Measurements from ENCODE around the gene INVS.

DNA sequence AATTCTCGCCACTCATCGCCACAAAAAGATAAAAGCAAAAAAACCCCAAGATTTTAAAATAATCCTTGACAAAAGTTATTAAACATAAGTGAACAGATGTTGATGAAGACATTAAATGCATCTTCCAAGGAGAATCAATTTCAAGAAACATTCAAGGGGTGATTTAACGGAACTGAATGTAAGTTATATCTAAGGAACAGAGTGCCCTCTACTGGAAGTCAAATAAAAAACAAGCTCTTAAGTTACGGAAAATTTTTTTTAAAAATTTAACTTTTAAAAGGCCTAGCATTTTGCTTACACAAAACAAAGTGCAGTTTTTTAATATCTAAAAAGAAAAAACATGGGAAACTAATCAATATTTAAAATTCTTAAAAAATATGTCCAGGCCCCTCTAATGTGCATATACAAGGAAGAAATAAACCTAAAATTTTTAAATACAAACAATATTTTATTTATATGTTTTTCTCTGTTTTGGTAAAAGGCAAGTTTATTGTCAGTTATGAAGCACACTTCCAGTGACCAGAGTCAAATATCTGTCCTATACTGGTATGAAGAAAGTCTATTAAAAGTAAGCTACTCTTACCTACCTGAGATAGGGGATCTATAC is 225.7 kb downstream of the INVS start:
- TF ChIP-seq, protein P1, sequence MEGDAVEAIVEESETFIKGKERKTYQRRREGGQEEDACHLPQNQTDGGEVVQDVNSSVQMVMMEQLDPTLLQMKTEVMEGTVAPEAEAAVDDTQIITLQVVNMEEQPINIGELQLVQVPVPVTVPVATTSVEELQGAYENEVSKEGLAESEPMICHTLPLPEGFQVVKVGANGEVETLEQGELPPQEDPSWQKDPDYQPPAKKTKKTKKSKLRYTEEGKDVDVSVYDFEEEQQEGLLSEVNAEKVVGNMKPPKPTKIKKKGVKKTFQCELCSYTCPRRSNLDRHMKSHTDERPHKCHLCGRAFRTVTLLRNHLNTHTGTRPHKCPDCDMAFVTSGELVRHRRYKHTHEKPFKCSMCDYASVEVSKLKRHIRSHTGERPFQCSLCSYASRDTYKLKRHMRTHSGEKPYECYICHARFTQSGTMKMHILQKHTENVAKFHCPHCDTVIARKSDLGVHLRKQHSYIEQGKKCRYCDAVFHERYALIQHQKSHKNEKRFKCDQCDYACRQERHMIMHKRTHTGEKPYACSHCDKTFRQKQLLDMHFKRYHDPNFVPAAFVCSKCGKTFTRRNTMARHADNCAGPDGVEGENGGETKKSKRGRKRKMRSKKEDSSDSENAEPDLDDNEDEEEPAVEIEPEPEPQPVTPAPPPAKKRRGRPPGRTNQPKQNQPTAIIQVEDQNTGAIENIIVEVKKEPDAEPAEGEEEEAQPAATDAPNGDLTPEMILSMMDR (IDR thresholded peaks at IDR 0.05; ENCODE audit: low read depth, low read length, missing input control), result no peak
- no peak for TF ChIP-seq FOXA1 (IDR thresholded peaks at IDR 0.05)
- peak; percentile 58 to 62 for TF ChIP-seq RAD21 (IDR thresholded peaks at IDR 0.05)
- TF ChIP-seq, protein P2, sequence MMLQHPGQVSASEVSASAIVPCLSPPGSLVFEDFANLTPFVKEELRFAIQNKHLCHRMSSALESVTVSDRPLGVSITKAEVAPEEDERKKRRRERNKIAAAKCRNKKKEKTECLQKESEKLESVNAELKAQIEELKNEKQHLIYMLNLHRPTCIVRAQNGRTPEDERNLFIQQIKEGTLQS (IDR thresholded peaks at IDR 0.05), result no peak
- TF ChIP-seq, protein P3, sequence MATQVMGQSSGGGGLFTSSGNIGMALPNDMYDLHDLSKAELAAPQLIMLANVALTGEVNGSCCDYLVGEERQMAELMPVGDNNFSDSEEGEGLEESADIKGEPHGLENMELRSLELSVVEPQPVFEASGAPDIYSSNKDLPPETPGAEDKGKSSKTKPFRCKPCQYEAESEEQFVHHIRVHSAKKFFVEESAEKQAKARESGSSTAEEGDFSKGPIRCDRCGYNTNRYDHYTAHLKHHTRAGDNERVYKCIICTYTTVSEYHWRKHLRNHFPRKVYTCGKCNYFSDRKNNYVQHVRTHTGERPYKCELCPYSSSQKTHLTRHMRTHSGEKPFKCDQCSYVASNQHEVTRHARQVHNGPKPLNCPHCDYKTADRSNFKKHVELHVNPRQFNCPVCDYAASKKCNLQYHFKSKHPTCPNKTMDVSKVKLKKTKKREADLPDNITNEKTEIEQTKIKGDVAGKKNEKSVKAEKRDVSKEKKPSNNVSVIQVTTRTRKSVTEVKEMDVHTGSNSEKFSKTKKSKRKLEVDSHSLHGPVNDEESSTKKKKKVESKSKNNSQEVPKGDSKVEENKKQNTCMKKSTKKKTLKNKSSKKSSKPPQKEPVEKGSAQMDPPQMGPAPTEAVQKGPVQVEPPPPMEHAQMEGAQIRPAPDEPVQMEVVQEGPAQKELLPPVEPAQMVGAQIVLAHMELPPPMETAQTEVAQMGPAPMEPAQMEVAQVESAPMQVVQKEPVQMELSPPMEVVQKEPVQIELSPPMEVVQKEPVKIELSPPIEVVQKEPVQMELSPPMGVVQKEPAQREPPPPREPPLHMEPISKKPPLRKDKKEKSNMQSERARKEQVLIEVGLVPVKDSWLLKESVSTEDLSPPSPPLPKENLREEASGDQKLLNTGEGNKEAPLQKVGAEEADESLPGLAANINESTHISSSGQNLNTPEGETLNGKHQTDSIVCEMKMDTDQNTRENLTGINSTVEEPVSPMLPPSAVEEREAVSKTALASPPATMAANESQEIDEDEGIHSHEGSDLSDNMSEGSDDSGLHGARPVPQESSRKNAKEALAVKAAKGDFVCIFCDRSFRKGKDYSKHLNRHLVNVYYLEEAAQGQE (IDR thresholded peaks at IDR 0.05), result no peak
- TF ChIP-seq TAF1 (conservative IDR thresholded peaks at IDR 0.05), result no peak
- TF ChIP-seq GABPA (IDR thresholded peaks at IDR 0.05 in 1 of 2, conservative IDR thresholded peaks at IDR 0.05 in 1 of 2), result no peak
- TF ChIP-seq, protein P4, sequence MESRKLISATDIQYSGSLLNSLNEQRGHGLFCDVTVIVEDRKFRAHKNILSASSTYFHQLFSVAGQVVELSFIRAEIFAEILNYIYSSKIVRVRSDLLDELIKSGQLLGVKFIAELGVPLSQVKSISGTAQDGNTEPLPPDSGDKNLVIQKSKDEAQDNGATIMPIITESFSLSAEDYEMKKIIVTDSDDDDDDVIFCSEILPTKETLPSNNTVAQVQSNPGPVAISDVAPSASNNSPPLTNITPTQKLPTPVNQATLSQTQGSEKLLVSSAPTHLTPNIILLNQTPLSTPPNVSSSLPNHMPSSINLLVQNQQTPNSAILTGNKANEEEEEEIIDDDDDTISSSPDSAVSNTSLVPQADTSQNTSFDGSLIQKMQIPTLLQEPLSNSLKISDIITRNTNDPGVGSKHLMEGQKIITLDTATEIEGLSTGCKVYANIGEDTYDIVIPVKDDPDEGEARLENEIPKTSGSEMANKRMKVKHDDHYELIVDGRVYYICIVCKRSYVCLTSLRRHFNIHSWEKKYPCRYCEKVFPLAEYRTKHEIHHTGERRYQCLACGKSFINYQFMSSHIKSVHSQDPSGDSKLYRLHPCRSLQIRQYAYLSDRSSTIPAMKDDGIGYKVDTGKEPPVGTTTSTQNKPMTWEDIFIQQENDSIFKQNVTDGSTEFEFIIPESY (IDR thresholded peaks at IDR 0.05), result no peak
- TF ChIP-seq, protein P5, sequence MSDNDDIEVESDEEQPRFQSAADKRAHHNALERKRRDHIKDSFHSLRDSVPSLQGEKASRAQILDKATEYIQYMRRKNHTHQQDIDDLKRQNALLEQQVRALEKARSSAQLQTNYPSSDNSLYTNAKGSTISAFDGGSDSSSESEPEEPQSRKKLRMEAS (IDR thresholded peaks at IDR 0.05), result no peak
- TF ChIP-seq YY1 (IDR thresholded peaks at IDR 0.05), result no peak
- TF ChIP-seq SP1 (IDR thresholded peaks at IDR 0.05), result no peak
- no peak for TF ChIP-seq EGR1 (IDR thresholded peaks at IDR 0.05; ENCODE audit: low read depth in 2 of 2)
- TF ChIP-seq HNF4A (conservative IDR thresholded peaks at IDR 0.05), result no peak
- TF ChIP-seq RXRA (IDR thresholded peaks at IDR 0.05), result no peak

Measured in liver (tissue), 3 donors.